GM23248 (cell line): Measurements from ENCODE around the gene NCOA1.

Experiments used
- EZH2 ChIP-seq: fragments of 200-600 bp; sonication (generic); IDR thresholded peaks from 2 replicates; pipeline ENCODE4 v1.6.1; 2018; ENCODE audit warnings: antibody characterized with exemption, mild to moderate bottlenecking; ENCODE audit not compliant: insufficient read depth, poor library complexity, severe bottlenecking
- EZH2phosphoT487 ChIP-seq: fragments of 200-600 bp; sonication (generic); IDR thresholded peaks from 2 replicates; pipeline ENCODE4 v1.6.1; 2018; ENCODE audit warnings: antibody characterized with exemption, moderate library complexity, mild to moderate bottlenecking, low read depth; ENCODE audit not compliant: insufficient read depth

GRCh38 chr2:24793761-24794435 is 302.8 kb downstream of the NCOA1 start:
- TF ChIP-seq EZH2 (no peak), EZH2phosphoT487 (no peak)
